ENCODE measurements around the gene TKT. TPM values are rescaled to one million over a fixed set of nuclear protein-coding genes. Genes with fewer than 3 reads are reported as not detected.

The TKT gene
- polyA plus RNA-seq, 1 experiment = 220 TPM

GRCh38 chr3:53224536-53224935 is 31.3 kb downstream of the TKT start:
- Histone ChIP-seq H3K4me3 (ENCODE audit: low read depth, low read length) (no peak overlapping the region), H3K9me3 (ENCODE audit: control insufficient read depth, insufficient read depth, low read length) (no peaks in the 10 kb centered on the region), H3K27ac (ENCODE audit: low read depth, low read length) (peak overlapping the region; percentile 31), H3K27me3 (ENCODE audit: control insufficient read depth, insufficient read depth, low read length) (no peaks in the 10 kb centered on the region)
- CTCF ChIA-PET = no interaction called here
- no peak for DNase-seq (ENCODE audit: low read depth, low spot score)
- no peak for TF ChIP-seq CTCF (IDR thresholded peaks at IDR 0.05; ENCODE audit: low read depth, low read length)
- POLR2A ChIA-PET = no interaction called here

GRCh38 chr3:53224026-53224425 is 31.8 kb downstream of the TKT start:
- ChIA-PET CTCF (no interaction called here), POLR2A (no interaction called here)
- Histone ChIP-seq H3K27ac (ENCODE audit: low read depth, low read length) (peak overlapping the region; percentile 31), H3K9me3 (ENCODE audit: control insufficient read depth, insufficient read depth, low read length) (no peaks in the 10 kb centered on the region), H3K4me3 (ENCODE audit: low read depth, low read length) (no peak overlapping the region), H3K27me3 (ENCODE audit: control insufficient read depth, insufficient read depth, low read length) (no peaks in the 10 kb centered on the region)
- no peak for TF ChIP-seq CTCF (IDR thresholded peaks at IDR 0.05; ENCODE audit: low read depth, low read length)
- no peak for DNase-seq (ENCODE audit: low read depth, low spot score)

- Histone ChIP-seq H3K4me3 (ENCODE audit: low read depth, low read length) (no peak overlapping the region), H3K27ac (ENCODE audit: low read depth, low read length) (no peak overlapping the region), H3K27me3 (ENCODE audit: control insufficient read depth, insufficient read depth, low read length) (no peaks in the 10 kb centered on the region), H3K9me3 (ENCODE audit: control insufficient read depth, insufficient read depth, low read length) (no peaks in the 10 kb centered on the region)
- no peak for TF ChIP-seq CTCF (IDR thresholded peaks at IDR 0.05; ENCODE audit: low read depth, low read length)
- DNase-seq (ENCODE audit: low read depth, low spot score) = no peak
- ChIA-PET POLR2A (no interaction called here), CTCF (no interaction called here)
Measured at GRCh38 chr3:53223541-53223966, 32.3 kb downstream of the TKT start.

GRCh38 chr3:53223025-53223424 is 32.8 kb downstream of the TKT start:
- H3K4me3 ChIP-seq (ENCODE audit: low read depth, low read length) = no peak overlapping the region
- POLR2A ChIA-PET = no interaction called here
- CTCF ChIA-PET = no interaction called here
- DNase-seq (ENCODE audit: low read depth, low spot score) = no peak
- no peaks in the 10 kb centered on the region for H3K9me3 ChIP-seq (ENCODE audit: control insufficient read depth, insufficient read depth, low read length)
- no peak overlapping the region for H3K27ac ChIP-seq (ENCODE audit: low read depth, low read length)
- no peak for TF ChIP-seq CTCF (IDR thresholded peaks at IDR 0.05; ENCODE audit: low read depth, low read length)
- no peaks in the 10 kb centered on the region for H3K27me3 ChIP-seq (ENCODE audit: control insufficient read depth, insufficient read depth, low read length)

GRCh38 chr3:53222183-53222901 is 33.5 kb downstream of the TKT start:
- H3K9me3 ChIP-seq (ENCODE audit: control insufficient read depth, insufficient read depth, low read length) = no peaks in the 10 kb centered on the region
- no peak for DNase-seq (ENCODE audit: low read depth, low spot score)
- H3K27ac ChIP-seq (ENCODE audit: low read depth, low read length) = peak overlapping the region; percentile 21
- H3K4me3 ChIP-seq (ENCODE audit: low read depth, low read length) = no peak overlapping the region
- no peaks in the 10 kb centered on the region for H3K27me3 ChIP-seq (ENCODE audit: control insufficient read depth, insufficient read depth, low read length)
- CTCF ChIA-PET = interaction anchor here (1.5 kb wide), 1 partner anchor 488 kb away, joined by 4 read pairs; no protein-coding TSS in a partner anchor
- no peak for TF ChIP-seq CTCF (IDR thresholded peaks at IDR 0.05; ENCODE audit: low read depth, low read length)
- POLR2A ChIA-PET = no interaction called here

Measured in AG04450 (cell line).